Measurements from ENCODE around the gene CSH2.
A peak's percentile ranks its signal among the peaks of the same experiment; 100 is the strongest.
"Not testable (repeated sequence)": the region's sequence is repeated elsewhere in the genome, so short reads cannot be mapped to it uniquely, and the experiment has no call there.

CSH2 gene

GRCh38 chr17:63881935-63882601, 8.6 kb upstream of the CSH2 start, which contains the start of gene GH2:
Gene GH2 (minus strand): TSS chr17:63881944. CDS start chr17:63881801, 143 bp downstream.
- no peak within 1 kb of the TSS for H3K4me3 ChIP-seq (ENCODE audit: control insufficient read depth, low read depth, low read length)
- TF ChIP-seq, protein P1, sequence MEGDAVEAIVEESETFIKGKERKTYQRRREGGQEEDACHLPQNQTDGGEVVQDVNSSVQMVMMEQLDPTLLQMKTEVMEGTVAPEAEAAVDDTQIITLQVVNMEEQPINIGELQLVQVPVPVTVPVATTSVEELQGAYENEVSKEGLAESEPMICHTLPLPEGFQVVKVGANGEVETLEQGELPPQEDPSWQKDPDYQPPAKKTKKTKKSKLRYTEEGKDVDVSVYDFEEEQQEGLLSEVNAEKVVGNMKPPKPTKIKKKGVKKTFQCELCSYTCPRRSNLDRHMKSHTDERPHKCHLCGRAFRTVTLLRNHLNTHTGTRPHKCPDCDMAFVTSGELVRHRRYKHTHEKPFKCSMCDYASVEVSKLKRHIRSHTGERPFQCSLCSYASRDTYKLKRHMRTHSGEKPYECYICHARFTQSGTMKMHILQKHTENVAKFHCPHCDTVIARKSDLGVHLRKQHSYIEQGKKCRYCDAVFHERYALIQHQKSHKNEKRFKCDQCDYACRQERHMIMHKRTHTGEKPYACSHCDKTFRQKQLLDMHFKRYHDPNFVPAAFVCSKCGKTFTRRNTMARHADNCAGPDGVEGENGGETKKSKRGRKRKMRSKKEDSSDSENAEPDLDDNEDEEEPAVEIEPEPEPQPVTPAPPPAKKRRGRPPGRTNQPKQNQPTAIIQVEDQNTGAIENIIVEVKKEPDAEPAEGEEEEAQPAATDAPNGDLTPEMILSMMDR (IDR thresholded peaks at IDR 0.05; ENCODE audit: control insufficient read depth, insufficient read depth, low read depth, low read length, missing control alignments) = peak; percentile 67
- no peak for DNase-seq (ENCODE audit: low read depth)

GRCh38 chr17:63881337-63881736, 7.9 kb upstream of the CSH2 start:
- DNase-seq (ENCODE audit: low read depth); H3K4me3 ChIP-seq (ENCODE audit: control insufficient read depth, low read depth, low read length): not testable (repeated sequence)

GRCh38 chr17:63880706-63881105, 7.2 kb upstream of the CSH2 start:
- no peak overlapping the region for H3K4me3 ChIP-seq (ENCODE audit: control insufficient read depth, low read depth, low read length)
- TF ChIP-seq, protein P1 (IDR thresholded peaks at IDR 0.05; ENCODE audit: control insufficient read depth, insufficient read depth, low read depth, low read length, missing control alignments) = no peak

GRCh38 chr17:63878413-63878812, 4.9 kb upstream of the CSH2 start:
- H3K4me3 ChIP-seq (ENCODE audit: control insufficient read depth, low read depth, low read length) = not testable (repeated sequence)

More at GRCh38 chr17:63880706-63881105, 7.2 kb upstream of the CSH2 start:
- DNase-seq (ENCODE audit: low read depth) = no peak

GRCh38 chr17:63874693-63875092, 1.2 kb upstream of the CSH2 start:
- not testable (repeated sequence) for H3K4me3 ChIP-seq (ENCODE audit: control insufficient read depth, low read depth, low read length); DNase-seq (ENCODE audit: low read depth)

More at GRCh38 chr17:63878413-63878812, 4.9 kb upstream of the CSH2 start:
- not testable (repeated sequence) for DNase-seq (ENCODE audit: low read depth)

- not testable (repeated sequence) for DNase-seq (ENCODE audit: low read depth); H3K4me3 ChIP-seq (ENCODE audit: control insufficient read depth, low read depth, low read length)
Observed at GRCh38 chr17:63874061-63874626, 667 bp upstream of the CSH2 start.

- DNase-seq (ENCODE audit: low read depth); H3K4me3 ChIP-seq (ENCODE audit: control insufficient read depth, low read depth, low read length): not testable (repeated sequence)
Observed at GRCh38 chr17:63871646-63872365, 1.7 kb downstream of the CSH2 start.

DNA sequence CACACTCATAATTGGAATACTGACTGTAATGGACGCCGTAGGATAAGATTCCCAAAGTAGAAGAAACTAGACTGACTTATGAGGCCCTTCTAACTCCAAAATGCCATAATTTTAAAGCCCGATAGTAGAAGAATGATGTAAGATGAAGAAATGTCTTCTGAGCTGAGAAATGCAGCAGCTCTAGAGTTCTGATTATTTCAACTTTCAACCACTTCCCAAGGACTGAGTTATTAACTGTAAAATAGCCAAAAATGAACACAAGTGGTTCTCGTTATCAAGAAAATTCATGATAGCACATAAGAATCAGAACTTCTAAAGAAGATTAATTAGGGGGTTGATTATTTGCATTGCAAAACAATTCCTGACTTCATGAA, 3.2 kb downstream of the CSH2 start:
- not testable (repeated sequence) for H3K4me3 ChIP-seq (ENCODE audit: control insufficient read depth, low read depth, low read length); DNase-seq (ENCODE audit: low read depth)

GRCh38 chr17:63869491-63870291, 3.8 kb downstream of the CSH2 start:
- H3K4me3 ChIP-seq (ENCODE audit: control insufficient read depth, low read depth, low read length); DNase-seq (ENCODE audit: low read depth): not testable (repeated sequence)
- TF ChIP-seq, protein P1 (IDR thresholded peaks at IDR 0.05; ENCODE audit: control insufficient read depth, insufficient read depth, low read depth, low read length, missing control alignments) = peak; percentile 4
